ENCODE data around the gene DCXR.

DCXR gene

DNA sequence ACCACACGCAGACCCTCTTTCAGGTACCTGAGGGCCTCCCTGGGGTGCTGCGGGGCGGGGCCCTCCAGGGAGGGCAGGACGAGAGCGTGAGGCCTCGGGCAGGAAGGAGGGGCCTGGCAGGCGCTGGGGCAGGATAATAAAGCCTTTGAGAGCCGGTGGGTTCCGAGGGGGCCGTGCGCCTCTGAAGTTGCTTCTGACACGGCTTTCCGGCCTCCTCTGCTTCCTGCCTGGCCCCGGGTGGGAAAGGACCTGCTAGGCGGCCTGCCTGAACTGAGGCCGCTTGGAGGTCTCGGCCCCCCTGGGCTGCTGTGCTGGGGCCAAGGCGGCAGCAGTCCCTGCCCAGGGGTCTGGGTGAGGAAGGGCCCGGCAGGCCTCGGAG lies 25.2 kb downstream of the DCXR start:
- DNase-seq (ENCODE audit: low read depth in 2 of 2) = no peak

DNA sequence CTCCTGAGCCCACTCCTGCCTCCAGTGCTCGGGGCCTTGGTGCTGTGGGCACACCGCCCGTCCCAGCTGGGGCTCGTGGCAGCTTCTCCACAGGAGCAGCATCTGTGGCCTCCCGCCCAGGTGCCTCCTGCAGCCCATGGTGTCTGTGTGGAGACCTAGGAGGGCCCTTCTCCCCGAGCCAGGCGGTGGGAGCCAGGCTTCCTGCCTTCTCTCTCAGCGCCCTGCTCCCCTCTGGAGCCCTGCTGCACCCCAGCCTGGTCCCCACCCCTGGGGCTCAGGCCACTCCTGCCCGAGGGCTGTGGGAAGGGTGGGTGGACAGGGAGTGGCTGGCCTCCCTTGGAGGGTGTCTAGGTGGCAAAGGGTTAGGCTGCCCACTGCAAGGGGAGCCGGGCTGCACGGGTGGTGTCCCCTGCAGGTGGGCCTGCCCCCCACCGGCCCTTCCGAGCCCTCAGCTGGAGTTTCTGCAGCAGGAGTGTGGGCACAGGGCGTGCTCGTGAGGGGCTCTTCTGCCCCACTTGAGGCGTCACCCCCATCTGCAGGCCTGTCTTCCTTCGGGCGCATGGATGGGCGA lies 25.8 kb downstream of the DCXR start:
- DNase-seq (ENCODE audit: low read depth in 2 of 2) = no peak

- DNase-seq (ENCODE audit: low read depth in 2 of 2) = no peak
Measured at GRCh38 chr17:82010575-82011525, 26.6 kb downstream of the DCXR start.

- no peak for DNase-seq (ENCODE audit: low read depth in 2 of 2)
Measured at GRCh38 chr17:82009413-82009812, 28.1 kb downstream of the DCXR start.

GRCh38 chr17:82008941-82009405 lies 28.5 kb downstream of the DCXR start:
- DNase-seq (ENCODE audit: low read depth in 2 of 2) = no peak

DNA sequence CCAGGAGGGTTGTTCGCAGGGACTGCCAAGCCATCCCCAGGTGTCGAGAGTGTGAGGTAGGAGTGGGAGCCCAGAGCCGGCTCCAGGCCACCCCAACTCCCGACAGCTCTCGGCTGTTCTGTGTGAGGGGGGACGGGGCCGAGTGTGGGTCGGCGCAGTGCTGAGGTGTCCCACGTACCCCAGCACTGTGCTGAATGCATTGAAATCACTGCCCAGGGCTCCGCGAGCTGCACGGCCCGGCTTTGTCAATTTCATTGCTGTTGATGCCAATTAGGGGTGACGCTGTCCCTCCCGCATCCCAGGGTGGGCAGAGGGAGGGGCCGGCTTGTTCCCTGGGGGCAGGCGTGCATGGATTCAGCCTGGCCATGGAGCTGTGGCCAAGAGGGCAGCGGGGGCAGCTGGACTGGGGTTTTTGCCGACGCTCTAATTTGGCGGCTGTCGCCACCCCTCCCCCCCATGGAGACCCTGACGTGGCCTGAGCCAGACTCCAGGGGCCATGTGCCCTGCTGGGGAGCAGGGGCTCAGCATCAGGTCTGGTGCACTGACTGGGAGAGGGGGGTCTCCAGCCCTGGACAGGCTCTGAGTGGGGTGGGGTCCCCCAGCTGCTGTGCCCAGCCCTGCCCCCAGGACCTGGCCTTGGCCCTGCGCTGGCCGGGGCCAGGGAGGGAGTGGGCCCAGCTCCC lies 29.1 kb downstream of the DCXR start:
- DNase-seq (ENCODE audit: low read depth in 2 of 2) = no peak

DNA sequence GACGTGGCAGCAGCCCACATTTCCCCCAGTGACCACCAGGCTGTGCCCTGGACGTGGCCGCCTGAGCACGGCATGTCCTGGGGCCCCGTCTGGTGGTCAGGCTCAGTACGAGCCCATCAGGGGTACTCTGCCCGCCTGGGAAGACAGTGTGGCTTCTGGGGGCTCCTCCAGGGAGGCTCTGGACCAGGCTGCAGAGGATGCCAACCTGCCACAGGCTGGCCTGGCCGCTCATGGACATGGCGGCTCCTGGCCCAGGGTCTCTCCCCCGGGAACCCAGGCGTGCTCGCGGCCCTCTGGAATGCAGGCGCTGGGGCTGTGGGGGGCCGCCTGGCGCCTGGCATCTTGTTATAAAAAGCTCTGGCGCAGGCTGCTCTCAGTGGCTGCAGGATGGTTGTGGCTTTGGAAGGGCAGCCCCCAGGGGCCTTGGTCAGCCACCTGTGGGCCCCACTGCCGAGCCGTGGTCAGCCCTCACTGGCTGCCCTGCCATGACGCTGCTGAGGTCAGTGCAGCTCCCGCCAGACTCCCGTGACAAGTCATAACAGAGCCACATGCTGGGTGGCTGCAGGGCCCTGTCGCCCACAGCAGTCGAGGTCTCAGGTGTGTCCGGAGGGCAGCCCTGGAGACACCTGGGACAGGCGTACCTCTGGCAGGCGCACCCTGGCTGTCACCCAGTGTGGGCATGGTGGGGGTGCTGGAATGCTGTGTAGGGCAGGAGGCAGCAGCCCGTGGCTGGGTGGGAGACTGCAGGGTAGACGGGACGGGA lies 29.8 kb downstream of the DCXR start:
- no peak for DNase-seq (ENCODE audit: low read depth in 2 of 2)

- DNase-seq (ENCODE audit: low read depth in 2 of 2) = no peak
Measured at GRCh38 chr17:82007228-82007494, 30.3 kb downstream of the DCXR start.

- DNase-seq (ENCODE audit: low read depth in 2 of 2) = no peak
Measured at GRCh38 chr17:82006468-82007227, 30.8 kb downstream of the DCXR start.

DNA sequence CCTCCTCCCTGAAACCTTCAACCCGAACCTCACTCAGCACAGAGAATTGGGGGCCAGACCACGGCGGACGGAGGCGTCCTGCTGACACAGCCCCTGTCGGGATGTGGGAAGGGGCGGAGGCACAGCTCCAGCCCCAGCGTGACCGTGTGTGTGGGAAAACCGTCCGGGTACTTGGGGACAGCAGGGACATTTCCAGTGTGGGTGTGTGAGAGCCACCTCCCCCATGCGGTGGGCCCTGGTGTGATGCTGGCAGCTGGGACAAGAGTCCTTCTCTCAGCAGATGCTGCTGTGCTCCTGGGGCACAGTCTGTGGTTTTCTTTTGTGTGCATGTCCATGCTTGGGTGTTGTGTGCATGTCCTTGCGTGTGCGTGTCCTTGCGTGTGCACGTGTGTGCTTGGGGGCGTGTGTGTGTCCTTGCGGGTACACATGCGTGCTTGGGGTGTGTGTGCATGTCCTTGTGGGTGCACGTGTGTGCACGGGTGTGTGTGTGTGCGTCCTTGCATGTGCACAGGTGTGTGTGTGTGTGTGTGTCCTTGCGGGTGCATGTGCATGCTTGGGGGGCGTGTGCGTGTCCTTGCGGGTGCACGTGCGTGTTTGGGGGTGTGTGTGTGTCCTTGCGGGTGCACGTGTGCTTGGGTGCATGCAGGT lies 31.7 kb downstream of the DCXR start:
- no peak for DNase-seq (ENCODE audit: low read depth in 2 of 2)

GRCh38 chr17:82004517-82005455 lies 32.7 kb downstream of the DCXR start:
- DNase-seq (ENCODE audit: low read depth in 2 of 2) = no peak

- DNase-seq (ENCODE audit: low read depth in 2 of 2) = no peak
Measured at GRCh38 chr17:82003411-82004381, 33.8 kb downstream of the DCXR start.

GRCh38 chr17:82001571-82002056 lies 35.9 kb downstream of the DCXR start:
- DNase-seq (ENCODE audit: low read depth in 2 of 2) = no peak

- no peak for DNase-seq (ENCODE audit: low read depth in 2 of 2)
Measured at GRCh38 chr17:82000803-82001570, 36.5 kb downstream of the DCXR start.

GRCh38 chr17:81999976-82000802 lies 37.3 kb downstream of the DCXR start:
- no peak for DNase-seq (ENCODE audit: low read depth in 2 of 2)

GRCh38 chr17:81999587-81999975 lies 37.9 kb downstream of the DCXR start:
- DNase-seq (ENCODE audit: low read depth in 2 of 2) = no peak

Measured in stimulated activated CD8-positive, alpha-beta memory T cell treated with anti-CD3 and anti-CD28 coated beads, Interleukin-15, amount 100 ng/mL, for 4 hours (primary cell).